HepG2 (cell line): Measurements from ENCODE around the gene DRAM1. TPM values are rescaled to one million over a fixed set of nuclear protein-coding genes. Genes with fewer than 3 reads are reported as not detected.
A peak's percentile ranks its signal among the peaks of the same experiment; 100 is the strongest.

Source experiments
- AHR ChIP-seq: IDR thresholded peaks from 2 replicates; pipeline ENCODE4 v1.6.1; 2018; ENCODE audit warnings: missing genetic modification reagents, missing compliant biosample characterization
- AKAP8 ChIP-seq: sonication (generic); formaldehyde crosslinking; IDR thresholded peaks from 2 replicates; pipeline ENCODE4 v1.5.1; 2020; ENCODE audit warnings: mild to moderate bottlenecking, missing genetic modification reagents
- ASH2L ChIP-seq: fragments of 300-600, 200-600 bp; sonication (generic); IDR thresholded peaks from 2 replicates; pipeline ENCODE4 v1.7.0; 2017; ENCODE audit warnings: low read depth, mild to moderate bottlenecking, moderate library complexity, mixed read lengths, low read length; ENCODE audit not compliant: insufficient read length
- ATF7-NPFF ChIP-seq: sonication (generic); formaldehyde crosslinking; IDR thresholded peaks from 2 replicates; pipeline ENCODE4 v1.8.1; 2023; ENCODE audit warnings: mild to moderate bottlenecking, low read depth, missing genetic modification reagents, moderate library complexity
- ERF ChIP-seq: IDR thresholded peaks from 2 replicates; pipeline ENCODE4 v1.6.1; 2018; ENCODE audit warnings: missing biosample characterization, missing genetic modification reagents
- ESRRA ChIP-seq: sonication (generic); formaldehyde crosslinking; IDR thresholded peaks from 2 replicates; pipeline ENCODE4 v1.5.1; 2020; ENCODE audit warnings: mild to moderate bottlenecking, low read depth, missing genetic modification reagents
- HNF4G ChIP-seq, 2 experiments: sonication (generic) in 1 of 2; formaldehyde crosslinking in 1 of 2; IDR thresholded peaks; 2 replicates each; pipeline versions ENCODE4 v1.4.0 to v1.6.1; 2011 to 2020; ENCODE audit warnings: borderline replicate concordance in 2 of 2, low read depth in 2 of 2, mild to moderate bottlenecking in 2 of 2, low read length in 1 of 2, missing genetic modification reagents in 1 of 2, moderate library complexity in 1 of 2
- KDM2A ChIP-seq: sonication (generic); formaldehyde crosslinking; IDR thresholded peaks from 2 replicates; pipeline ENCODE4 v1.4.0; 2020; ENCODE audit warnings: low read depth, missing genetic modification reagents, borderline replicate concordance
- KLF9 ChIP-seq: IDR thresholded peaks from 2 replicates; pipeline ENCODE4 v1.6.1; 2016; ENCODE audit warnings: low read depth
- NFRKB ChIP-seq: fragments of 450-650 bp; IDR thresholded peaks from 2 replicates; pipeline ENCODE4 v1.6.1; 2017
- PAF1 ChIP-seq: IDR thresholded peaks from 2 replicates; pipeline ENCODE4 v1.6.1; 2016; ENCODE audit warnings: missing genetic modification reagents, missing compliant biosample characterization
- PHF20 ChIP-seq: sonication (generic); formaldehyde crosslinking; IDR thresholded peaks from 2 replicates; pipeline ENCODE4 v1.5.0; 2020; ENCODE audit warnings: mild to moderate bottlenecking, missing genetic modification reagents
- RARA ChIP-seq: IDR thresholded peaks from 2 replicates; pipeline ENCODE4 v1.6.1; 2016; ENCODE audit warnings: missing genetic modification reagents, missing compliant biosample characterization
- SMC3 ChIP-seq: IDR thresholded peaks from 2 replicates; pipeline ENCODE4 v1.6.1; 2011; ENCODE audit warnings: low read length, improper control_type of control experiment
- SSRP1 ChIP-seq: IDR thresholded peaks from 2 replicates; pipeline ENCODE4 v1.6.1; 2016; ENCODE audit warnings: control low read depth
- ZFY ChIP-seq: sonication (generic); formaldehyde crosslinking; IDR thresholded peaks from 2 replicates; pipeline ENCODE4 v1.4.0; 2020; ENCODE audit warnings: missing genetic modification reagents
- ZNF230 ChIP-seq: sonication (generic); formaldehyde crosslinking; IDR thresholded peaks from 2 replicates; pipeline ENCODE4 v1.4.0; 2020; ENCODE audit warnings: mild to moderate bottlenecking, missing genetic modification reagents
- ZNF383 ChIP-seq: sonication (generic); formaldehyde crosslinking; IDR thresholded peaks from 2 replicates; pipeline ENCODE4 v1.4.0; 2020; ENCODE audit warnings: missing genetic modification reagents, mild to moderate bottlenecking, borderline replicate concordance
- ZNF605 ChIP-seq: sonication (generic); formaldehyde crosslinking; IDR thresholded peaks from 2 replicates; pipeline ENCODE4 v1.8.0; 2022; ENCODE audit warnings: mild to moderate bottlenecking, missing genetic modification reagents
- ZNF720 ChIP-seq: sonication (generic); formaldehyde crosslinking; IDR thresholded peaks from 2 replicates; pipeline ENCODE4 v1.4.0; 2020; ENCODE audit warnings: missing genetic modification reagents
- ZNF792 ChIP-seq: IDR thresholded peaks from 2 replicates; pipeline ENCODE4 v1.6.1; 2016
- polyA plus RNA-seq, 8 experiments: library from polyadenylated mRNA; depleted of rRNA in 3 of 8; stranded (reverse) in 7 of 8; unstranded in 1 of 8; fragments of >200 nt; fragmentation: Illumina TruSeq in 4 of 8; extraction: Trizol in 4 of 8; gene quantifications; 2 replicates each; pipeline versions ENCODE4 v1.2.1 to v1.2.3, GENCODE V29; 2011 to 2016; ENCODE audit warnings: low read depth in 4 of 8, missing spikeins in 1 of 8, mixed read lengths in 1 of 8; ENCODE audit not compliant: insufficient read depth in 1 of 8
- total RNA-seq, 5 experiments: library from RNA; depleted of rRNA; stranded (reverse); fragments of >200 nt; fragmentation: Illumina TruSeq; extraction: Trizol; gene quantifications; 2 replicates each; pipeline ENCODE4 v1.2.3, GENCODE V29; 2016; ENCODE audit warnings: low read depth in 1 of 5
- TF ChIP-seq, protein P1 (sequence below): sonication (generic); formaldehyde crosslinking; IDR thresholded peaks from 2 replicates; pipeline ENCODE4 v1.8.0; 2022; ENCODE audit warnings: mild to moderate bottlenecking, missing genetic modification reagents, borderline replicate concordance
- TF ChIP-seq, protein P2 (sequence below): IDR thresholded peaks from 2 replicates; pipeline ENCODE4 v1.6.1; 2016; ENCODE audit warnings: missing compliant biosample characterization, missing genetic modification reagents, borderline replicate concordance
- TF ChIP-seq, protein P3 (sequence below): sonication (generic); formaldehyde crosslinking; IDR thresholded peaks from 2 replicates; pipeline ENCODE4 v1.4.0; 2020; ENCODE audit warnings: missing genetic modification reagents
- TF ChIP-seq, protein P4 (sequence below): sonication (generic); formaldehyde crosslinking; conservative IDR thresholded peaks from 2 replicates; pipeline ENCODE4 v1.8.1; 2023; ENCODE audit warnings: missing genetic modification reagents

The DRAM1 gene
- total and polyA plus RNA-seq, 2 of the 13 experiments (the other 11 are each of a cell fraction or from before 2014, with no cell fraction given) = 20.9 to 32.6 TPM

DNA sequence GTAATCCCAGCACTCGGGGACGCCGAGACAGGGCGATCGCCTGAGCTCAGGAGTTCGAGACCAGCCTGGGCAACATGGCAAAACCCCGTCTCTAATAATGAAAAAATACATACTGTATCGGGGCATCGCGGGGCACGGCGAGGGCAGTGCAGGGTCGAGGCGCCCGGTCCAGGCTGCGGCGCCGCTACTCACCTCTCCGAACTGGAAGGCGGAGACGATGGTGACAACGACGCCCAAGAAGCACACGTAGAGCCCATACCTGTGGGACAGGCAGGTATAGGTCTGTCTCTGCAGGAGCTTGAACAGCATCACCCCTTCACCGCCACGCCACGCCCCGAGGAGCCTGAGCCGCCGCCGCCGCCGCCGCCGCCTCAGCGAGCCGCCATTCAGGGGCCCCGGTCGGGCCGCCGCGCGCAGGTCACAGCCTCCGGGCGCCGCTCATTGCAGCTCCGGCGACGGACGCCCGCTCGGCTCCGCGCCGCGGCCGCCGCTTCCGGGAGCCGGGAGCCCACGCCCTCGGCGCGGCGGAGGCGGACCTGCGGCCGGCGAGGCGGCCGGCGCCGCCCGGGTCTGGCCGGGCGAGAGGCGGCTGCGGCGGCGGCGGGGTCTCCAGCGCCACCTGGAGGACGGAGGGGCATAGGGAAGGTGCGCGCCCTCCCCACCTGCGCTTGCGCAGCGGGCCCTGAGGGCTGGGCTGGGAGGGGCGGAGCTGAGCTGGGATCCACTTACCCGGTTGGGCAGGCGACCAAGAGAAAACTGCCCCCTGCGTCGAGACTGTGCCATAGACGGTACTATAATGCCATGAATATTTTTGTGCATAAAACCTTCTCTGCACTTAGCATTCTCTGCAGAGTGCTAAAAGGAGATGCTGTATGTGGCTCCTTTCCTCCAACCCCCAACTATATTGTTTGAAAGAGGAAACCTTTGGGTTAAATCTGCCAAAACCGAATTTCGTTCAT lies 46.7 kb upstream of the DRAM1 start, which contains the start of gene GNPTAB (continued):
- TF ChIP-seq, protein P1, sequence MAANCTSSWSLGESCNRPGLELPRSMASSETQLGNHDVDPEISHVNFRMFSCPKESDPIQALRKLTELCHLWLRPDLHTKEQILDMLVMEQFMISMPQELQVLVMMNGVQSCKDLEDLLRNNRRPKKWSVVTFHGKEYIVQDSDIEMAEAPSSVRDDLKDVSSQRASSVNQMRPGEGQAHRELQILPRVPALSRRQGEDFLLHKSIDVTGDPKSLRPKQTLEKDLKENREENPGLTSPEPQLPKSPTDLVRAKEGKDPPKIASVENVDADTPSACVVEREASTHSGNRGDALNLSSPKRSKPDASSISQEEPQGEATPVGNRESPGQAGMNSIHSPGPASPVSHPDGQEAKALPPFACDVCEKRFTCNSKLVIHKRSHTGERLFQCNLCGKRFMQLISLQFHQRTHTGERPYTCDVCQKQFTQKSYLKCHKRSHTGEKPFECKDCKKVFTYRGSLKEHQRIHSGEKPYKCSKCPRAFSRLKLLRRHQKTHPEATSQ (CRISPR knock-in tag) = no peak
- TF ChIP-seq NFRKB (no peak), ZFY (CRISPR knock-in tag) (peak; percentile 22; the same call in 1 of the 2 replicates), ESRRA (CRISPR knock-in tag) (no peak), ZNF383 (CRISPR knock-in tag) (no peak), ZNF720 (CRISPR knock-in tag) (no peak), ZNF230 (CRISPR knock-in tag) (0 out of 2 replicates have a peak, but pooled peaks have one; percentile 7), HNF4G (IDR thresholded peaks at IDR 0.05; ENCODE audit: borderline replicate concordance, low read depth, low read length) (peak; percentile 4; the same call in 1 of the 2 replicates), HNF4G (CRISPR knock-in tag; IDR thresholded peaks at IDR 0.05; ENCODE audit: borderline replicate concordance, low read depth) (no peak), RARA (CRISPR knock-in tag) (no peak), ERF (CRISPR knock-in tag) (no peak; the same call in 1 of the 2 replicates), AHR (CRISPR knock-in tag) (0 out of 2 replicates have a peak, but pooled peaks have one; percentile 23), KLF9 (CRISPR knock-in tag) (no peak), ATF7-NPFF (CRISPR knock-in tag) (no peak), PHF20 (CRISPR knock-in tag) (peak; percentile 51; the same call in 1 of the 2 replicates), AKAP8 (CRISPR knock-in tag) (0 out of 2 replicates have a peak, but pooled peaks have one; percentile 43), SMC3 (no peak; the same call in 1 of the 2 replicates), ZNF605 (CRISPR knock-in tag) (no peak), ZNF792 (CRISPR knock-in tag) (no peak), PAF1 (no peak), ASH2L (no peak), SSRP1 (CRISPR knock-in tag) (no peak), KDM2A (CRISPR knock-in tag) (no peak; the same call in 1 of the 2 replicates)
- TF ChIP-seq, protein P2, sequence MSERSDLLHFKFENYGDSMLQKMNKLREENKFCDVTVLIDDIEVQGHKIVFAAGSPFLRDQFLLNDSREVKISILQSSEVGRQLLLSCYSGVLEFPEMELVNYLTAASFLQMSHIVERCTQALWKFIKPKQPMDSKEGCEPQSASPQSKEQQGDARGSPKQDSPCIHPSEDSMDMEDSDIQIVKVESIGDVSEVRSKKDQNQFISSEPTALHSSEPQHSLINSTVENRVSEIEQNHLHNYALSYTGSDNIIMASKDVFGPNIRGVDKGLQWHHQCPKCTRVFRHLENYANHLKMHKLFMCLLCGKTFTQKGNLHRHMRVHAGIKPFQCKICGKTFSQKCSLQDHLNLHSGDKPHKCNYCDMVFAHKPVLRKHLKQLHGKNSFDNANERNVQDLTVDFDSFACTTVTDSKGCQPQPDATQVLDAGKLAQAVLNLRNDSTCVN (CRISPR knock-in tag) = no peak
- TF ChIP-seq, protein P3, sequence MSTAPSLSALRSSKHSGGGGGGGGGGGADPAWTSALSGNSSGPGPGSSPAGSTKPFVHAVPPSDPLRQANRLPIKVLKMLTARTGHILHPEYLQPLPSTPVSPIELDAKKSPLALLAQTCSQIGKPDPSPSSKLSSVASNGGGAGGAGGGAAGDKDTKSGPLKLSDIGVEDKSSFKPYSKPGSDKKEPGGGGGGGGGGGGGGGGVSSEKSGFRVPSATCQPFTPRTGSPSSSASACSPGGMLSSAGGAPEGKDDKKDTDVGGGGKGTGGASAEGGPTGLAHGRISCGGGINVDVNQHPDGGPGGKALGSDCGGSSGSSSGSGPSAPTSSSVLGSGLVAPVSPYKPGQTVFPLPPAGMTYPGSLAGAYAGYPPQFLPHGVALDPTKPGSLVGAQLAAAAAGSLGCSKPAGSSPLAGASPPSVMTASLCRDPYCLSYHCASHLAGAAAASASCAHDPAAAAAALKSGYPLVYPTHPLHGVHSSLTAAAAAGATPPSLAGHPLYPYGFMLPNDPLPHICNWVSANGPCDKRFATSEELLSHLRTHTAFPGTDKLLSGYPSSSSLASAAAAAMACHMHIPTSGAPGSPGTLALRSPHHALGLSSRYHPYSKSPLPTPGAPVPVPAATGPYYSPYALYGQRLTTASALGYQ (CRISPR knock-in tag) = no peak
- TF ChIP-seq, protein P4, sequence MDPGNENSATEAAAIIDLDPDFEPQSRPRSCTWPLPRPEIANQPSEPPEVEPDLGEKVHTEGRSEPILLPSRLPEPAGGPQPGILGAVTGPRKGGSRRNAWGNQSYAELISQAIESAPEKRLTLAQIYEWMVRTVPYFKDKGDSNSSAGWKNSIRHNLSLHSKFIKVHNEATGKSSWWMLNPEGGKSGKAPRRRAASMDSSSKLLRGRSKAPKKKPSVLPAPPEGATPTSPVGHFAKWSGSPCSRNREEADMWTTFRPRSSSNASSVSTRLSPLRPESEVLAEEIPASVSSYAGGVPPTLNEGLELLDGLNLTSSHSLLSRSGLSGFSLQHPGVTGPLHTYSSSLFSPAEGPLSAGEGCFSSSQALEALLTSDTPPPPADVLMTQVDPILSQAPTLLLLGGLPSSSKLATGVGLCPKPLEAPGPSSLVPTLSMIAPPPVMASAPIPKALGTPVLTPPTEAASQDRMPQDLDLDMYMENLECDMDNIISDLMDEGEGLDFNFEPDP = no peak
